ENCODE measurements around the gene FPR1.

- TF ChIP-seq FOXM1 (IDR thresholded peaks at IDR 0.05; ENCODE audit: borderline replicate concordance, low read depth) (no peak), TEAD4 (IDR thresholded peaks at IDR 0.05) (no peak), ZBTB7A (IDR thresholded peaks at IDR 0.05; ENCODE audit: low read depth) (no peak), RAD21 (IDR thresholded peaks at IDR 0.05; ENCODE audit: low read depth) (no peak), TCF12 (IDR thresholded peaks at IDR 0.05; ENCODE audit: low read depth) (no peak), TAF1 (IDR thresholded peaks at IDR 0.05; ENCODE audit: low read depth) (no peak), CREB1 (IDR thresholded peaks at IDR 0.05; ENCODE audit: low read depth) (no peak), YY1 (IDR thresholded peaks at IDR 0.05; ENCODE audit: low read depth) (no peak)
- TF ChIP-seq, protein P1, sequence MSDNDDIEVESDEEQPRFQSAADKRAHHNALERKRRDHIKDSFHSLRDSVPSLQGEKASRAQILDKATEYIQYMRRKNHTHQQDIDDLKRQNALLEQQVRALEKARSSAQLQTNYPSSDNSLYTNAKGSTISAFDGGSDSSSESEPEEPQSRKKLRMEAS (IDR thresholded peaks at IDR 0.05), result no peak
- TF ChIP-seq, protein P2, sequence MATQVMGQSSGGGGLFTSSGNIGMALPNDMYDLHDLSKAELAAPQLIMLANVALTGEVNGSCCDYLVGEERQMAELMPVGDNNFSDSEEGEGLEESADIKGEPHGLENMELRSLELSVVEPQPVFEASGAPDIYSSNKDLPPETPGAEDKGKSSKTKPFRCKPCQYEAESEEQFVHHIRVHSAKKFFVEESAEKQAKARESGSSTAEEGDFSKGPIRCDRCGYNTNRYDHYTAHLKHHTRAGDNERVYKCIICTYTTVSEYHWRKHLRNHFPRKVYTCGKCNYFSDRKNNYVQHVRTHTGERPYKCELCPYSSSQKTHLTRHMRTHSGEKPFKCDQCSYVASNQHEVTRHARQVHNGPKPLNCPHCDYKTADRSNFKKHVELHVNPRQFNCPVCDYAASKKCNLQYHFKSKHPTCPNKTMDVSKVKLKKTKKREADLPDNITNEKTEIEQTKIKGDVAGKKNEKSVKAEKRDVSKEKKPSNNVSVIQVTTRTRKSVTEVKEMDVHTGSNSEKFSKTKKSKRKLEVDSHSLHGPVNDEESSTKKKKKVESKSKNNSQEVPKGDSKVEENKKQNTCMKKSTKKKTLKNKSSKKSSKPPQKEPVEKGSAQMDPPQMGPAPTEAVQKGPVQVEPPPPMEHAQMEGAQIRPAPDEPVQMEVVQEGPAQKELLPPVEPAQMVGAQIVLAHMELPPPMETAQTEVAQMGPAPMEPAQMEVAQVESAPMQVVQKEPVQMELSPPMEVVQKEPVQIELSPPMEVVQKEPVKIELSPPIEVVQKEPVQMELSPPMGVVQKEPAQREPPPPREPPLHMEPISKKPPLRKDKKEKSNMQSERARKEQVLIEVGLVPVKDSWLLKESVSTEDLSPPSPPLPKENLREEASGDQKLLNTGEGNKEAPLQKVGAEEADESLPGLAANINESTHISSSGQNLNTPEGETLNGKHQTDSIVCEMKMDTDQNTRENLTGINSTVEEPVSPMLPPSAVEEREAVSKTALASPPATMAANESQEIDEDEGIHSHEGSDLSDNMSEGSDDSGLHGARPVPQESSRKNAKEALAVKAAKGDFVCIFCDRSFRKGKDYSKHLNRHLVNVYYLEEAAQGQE (IDR thresholded peaks at IDR 0.05; ENCODE audit: low read depth), result no peak
These were observed 42.9 kb downstream of the FPR1 start for GRCh38 chr19:51708811-51709210.

Data from Ishikawa (cell line).